Lower leg skin (tissue), 4 donors: ENCODE data around the gene WDFY2. TPM values are rescaled to one million over a fixed set of nuclear protein-coding genes. Genes with fewer than 3 reads are reported as not detected.

Experiments used
- DNase-seq, 2 donors: peaks; one replicate each; pipeline ENCODE4 v3.0.0-alpha.2; 2019; ENCODE audit warnings: low spot score in 2 of 2
- H3K4me3 ChIP-seq: fragments of 200-600 bp; sonication (generic); 2 replicates; pipeline ENCODE4 v1.5.1; 2017; ENCODE audit warnings: mild to moderate bottlenecking, low read depth; ENCODE audit not compliant: poor library complexity, severe bottlenecking
- POLR2A ChIP-seq, 2 donors: fragments of 450-650 bp; IDR thresholded peaks; one replicate each; pipeline ENCODE4 v1.6.1; 2016 to 2017; ENCODE audit warnings: antibody characterized with exemption in 2 of 2, mild to moderate bottlenecking in 1 of 2, moderate library complexity in 1 of 2
- whole genome bisulfite sequencing, 2 donors: methylation state at CpG; one replicate each; pipeline ENCODE4 v1.1.5; 2018; 5-methylcytosine and 5-hydroxymethylcytosine counted together
- intact Hi-C: fragments of 100-400 bp; cut with DNase I; formaldehyde crosslinking; loops from one replicate; pipeline ENCODE4 v1.15.0; 2023; ENCODE audit warnings: low total_unique reads
- total RNA-seq, 4 donors: library from RNA; depleted of rRNA; stranded (reverse); fragments of >200 nt; gene quantifications; one replicate each; pipeline ENCODE4 v1.1.0, GENCODE V29; 2016
- TF ChIP-seq, protein P1 (sequence below), 3 donors: fragments of 450-650 bp; IDR thresholded peaks; one replicate each; pipeline ENCODE4 v1.5.1; 2016; ENCODE audit warnings: antibody characterized with exemption in 3 of 3, mild to moderate bottlenecking in 3 of 3, moderate library complexity in 2 of 3

WDFY2 gene
- total RNA-seq, 4 donors from 2014 or later: 20.1 to 40.3 (median 22.4) TPM

DNA sequence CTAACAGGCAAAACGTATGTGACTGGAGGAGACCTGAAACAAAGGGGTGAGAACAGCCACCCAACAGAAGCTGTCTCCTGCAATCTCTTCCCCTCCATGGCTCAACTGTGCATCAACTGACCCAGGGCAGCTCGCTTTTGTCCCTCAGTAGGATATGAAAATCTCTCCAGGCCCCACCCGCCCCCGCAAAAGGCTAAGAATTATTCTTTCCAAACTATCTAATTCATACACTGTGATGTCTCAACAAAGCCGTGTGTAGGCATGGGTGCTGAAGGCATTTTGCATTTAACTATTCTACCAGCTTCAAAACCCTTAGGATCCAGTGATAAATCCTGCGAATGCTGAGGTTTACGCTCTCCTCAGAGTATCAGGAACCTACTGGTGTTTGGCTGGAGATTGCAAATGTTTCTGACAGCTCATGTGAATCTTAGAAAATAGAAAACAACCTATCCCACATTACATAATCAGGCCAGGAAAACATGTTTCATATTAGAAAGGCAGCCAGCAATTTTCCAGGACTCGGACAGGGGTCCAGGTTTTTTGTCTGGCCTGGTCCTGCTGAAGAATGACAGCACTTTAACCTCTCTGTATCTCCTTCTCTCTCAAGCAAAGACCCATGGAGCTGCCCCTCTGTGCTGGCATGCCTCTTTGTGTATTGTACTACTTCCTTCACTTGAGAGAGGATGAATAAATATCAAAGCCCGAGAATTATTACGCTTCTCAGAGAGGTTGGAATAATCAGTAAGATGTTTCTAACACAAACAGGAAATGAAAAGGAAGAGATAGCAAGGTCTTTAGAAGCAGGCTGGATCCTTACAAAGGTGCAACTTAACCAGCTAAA, 202.4 kb downstream of the WDFY2 start:
- no peak overlapping the region for H3K4me3 ChIP-seq
- DNase-seq: no peak
- WGBS, 2 donors: 58 to 67% methylated on average over 10 of the region's 10 CpGs
- TF ChIP-seq, protein P1, sequence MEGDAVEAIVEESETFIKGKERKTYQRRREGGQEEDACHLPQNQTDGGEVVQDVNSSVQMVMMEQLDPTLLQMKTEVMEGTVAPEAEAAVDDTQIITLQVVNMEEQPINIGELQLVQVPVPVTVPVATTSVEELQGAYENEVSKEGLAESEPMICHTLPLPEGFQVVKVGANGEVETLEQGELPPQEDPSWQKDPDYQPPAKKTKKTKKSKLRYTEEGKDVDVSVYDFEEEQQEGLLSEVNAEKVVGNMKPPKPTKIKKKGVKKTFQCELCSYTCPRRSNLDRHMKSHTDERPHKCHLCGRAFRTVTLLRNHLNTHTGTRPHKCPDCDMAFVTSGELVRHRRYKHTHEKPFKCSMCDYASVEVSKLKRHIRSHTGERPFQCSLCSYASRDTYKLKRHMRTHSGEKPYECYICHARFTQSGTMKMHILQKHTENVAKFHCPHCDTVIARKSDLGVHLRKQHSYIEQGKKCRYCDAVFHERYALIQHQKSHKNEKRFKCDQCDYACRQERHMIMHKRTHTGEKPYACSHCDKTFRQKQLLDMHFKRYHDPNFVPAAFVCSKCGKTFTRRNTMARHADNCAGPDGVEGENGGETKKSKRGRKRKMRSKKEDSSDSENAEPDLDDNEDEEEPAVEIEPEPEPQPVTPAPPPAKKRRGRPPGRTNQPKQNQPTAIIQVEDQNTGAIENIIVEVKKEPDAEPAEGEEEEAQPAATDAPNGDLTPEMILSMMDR (IDR thresholded peaks at IDR 0.05): no peak
- TF ChIP-seq POLR2A (IDR thresholded peaks at IDR 0.05): no peak
- intact Hi-C loops: no loop called here

DNA sequence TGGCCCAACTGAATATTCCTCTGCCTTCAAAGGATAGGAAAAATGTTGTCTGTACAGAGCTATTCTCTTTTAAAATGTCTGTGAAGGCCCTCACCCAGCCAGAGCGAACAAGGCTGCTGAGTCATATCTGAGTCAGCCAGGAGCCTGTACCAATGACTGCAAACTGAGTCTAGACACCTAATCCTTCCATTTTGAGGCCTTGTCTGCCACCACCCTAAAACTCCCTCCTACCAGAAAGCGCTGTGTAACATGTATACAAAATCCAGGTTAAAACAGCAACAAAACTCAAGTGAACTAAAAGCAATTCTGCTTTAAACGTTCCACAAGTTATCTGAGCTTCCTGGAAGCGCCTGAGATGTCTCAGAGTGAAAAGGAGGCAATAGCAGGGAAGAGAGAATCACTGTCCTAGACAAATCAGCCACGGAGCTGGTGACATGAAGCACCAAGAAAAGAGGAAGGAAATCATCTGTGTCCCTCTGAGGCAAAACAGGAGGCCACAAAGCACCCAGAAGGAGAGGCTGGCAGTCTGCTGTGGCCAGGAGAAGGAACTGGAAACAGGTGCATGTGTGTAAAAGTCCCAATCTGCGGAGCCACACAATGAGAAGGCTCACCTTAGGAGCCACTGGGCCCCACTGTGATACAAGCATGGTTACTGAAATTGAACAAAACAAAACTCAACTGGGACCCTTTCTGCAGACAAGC, 209.5 kb downstream of the WDFY2 start:
- no peak for DNase-seq

DNA sequence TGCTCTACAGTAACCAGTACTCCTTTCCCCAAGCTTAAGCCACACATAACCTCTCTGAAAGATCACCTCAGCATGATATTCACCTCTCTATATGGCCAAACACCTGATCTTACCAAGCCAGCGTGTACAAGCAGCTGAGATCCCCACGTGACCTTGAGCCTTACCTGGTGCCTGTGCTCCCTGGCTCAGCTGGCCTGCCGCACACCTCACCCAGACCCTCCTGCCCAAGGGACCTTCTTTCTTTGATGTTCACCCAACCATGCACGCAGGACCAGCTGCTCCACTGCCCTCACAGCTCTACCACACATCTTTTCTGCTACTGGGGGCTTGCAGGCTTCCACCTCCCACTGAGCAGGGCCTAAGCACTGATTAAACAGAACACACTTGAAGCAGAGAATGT, 210.7 kb downstream of the WDFY2 start:
- intact Hi-C loops: loop anchor here (5.0 to 10.0 kb wide), 2 partner anchors 353 to 510 kb away; no protein-coding TSS in a partner anchor
- 76 to 91% methylated on average over 4 of the region's 4 CpGs for WGBS, 2 donors
- H3K4me3 ChIP-seq: no peak overlapping the region
- TF ChIP-seq, protein P1 (IDR thresholded peaks at IDR 0.05): no peak
- DNase-seq: no peak

More for the DNA sequence above, 209.5 kb downstream of the WDFY2 start:
- intact Hi-C loops: loop anchor here (10.0 kb wide), 1 partner anchor 509 kb away; no protein-coding TSS in a partner anchor
- no peak overlapping the region for H3K4me3 ChIP-seq
- 73 to 75% methylated on average over 6 of the region's 6 CpGs for WGBS, 2 donors
- TF ChIP-seq POLR2A (IDR thresholded peaks at IDR 0.05): no peak
- TF ChIP-seq, protein P1 (IDR thresholded peaks at IDR 0.05): no peak

DNA sequence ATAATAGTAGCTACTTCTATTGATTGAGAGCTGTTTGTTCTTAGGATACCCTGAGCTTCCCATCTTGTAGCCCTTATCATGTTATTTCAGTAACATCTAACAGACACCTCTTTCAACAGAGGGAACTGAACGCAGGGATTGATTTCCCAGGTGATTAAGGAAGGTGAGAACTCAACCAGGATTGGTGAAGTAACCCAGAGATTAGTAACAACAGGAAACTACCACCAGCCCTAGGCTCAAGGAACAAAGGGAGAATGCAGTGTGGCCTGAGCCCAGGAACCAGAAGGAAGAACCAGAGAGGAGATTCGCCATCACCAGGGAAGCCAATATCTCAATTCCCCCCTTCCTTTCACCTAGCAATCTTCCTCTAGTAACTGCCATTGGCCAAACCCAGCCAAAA, 211.2 kb downstream of the WDFY2 start:
- no peak overlapping the region for H3K4me3 ChIP-seq
- TF ChIP-seq, protein P1 (IDR thresholded peaks at IDR 0.05): no peak
- TF ChIP-seq POLR2A (IDR thresholded peaks at IDR 0.05): no peak
- 77 to 80% methylated on average over 2 of the region's 2 CpGs for WGBS, 2 donors
- DNase-seq: no peak
- intact Hi-C loops: loop anchor here (5.0 to 10.0 kb wide), 2 partner anchors 353 to 511 kb away; no protein-coding TSS in a partner anchor

DNA sequence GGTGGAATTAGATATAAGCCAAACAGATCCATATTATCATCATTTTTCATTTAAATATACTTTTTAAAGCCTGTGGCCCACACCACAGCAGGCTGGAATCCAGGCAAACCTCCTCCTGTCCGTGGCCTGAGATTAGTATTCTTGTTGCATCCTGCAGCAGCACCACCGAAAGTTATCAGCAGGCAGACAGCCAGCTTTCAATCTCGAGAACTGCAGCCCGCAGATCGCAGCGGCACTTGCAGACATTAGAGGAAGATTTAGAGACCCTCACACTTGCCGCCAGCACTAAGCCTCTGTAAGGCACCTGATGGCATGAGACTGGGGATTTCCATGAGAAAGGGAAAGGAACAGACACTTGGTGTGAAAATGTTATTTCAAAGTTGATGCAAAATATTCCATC, 212.3 kb downstream of the WDFY2 start:
- DNase-seq: no peak
- 91 to 93% methylated on average over 7 of the region's 7 CpGs for WGBS, 2 donors
- H3K4me3 ChIP-seq: no peak overlapping the region
- TF ChIP-seq POLR2A (IDR thresholded peaks at IDR 0.05): no peak
- TF ChIP-seq, protein P1 (IDR thresholded peaks at IDR 0.05): no peak
- intact Hi-C loops: loop anchor here (5.0 to 10.0 kb wide), 2 partner anchors 354 to 512 kb away; no protein-coding TSS in a partner anchor
